Measurements from ENCODE around the gene SYT4.
"Not testable (repeated sequence)": the region's sequence is repeated elsewhere in the genome, so short reads cannot be mapped to it uniquely, and the experiment has no call there.

Gene SYT4, protein sequence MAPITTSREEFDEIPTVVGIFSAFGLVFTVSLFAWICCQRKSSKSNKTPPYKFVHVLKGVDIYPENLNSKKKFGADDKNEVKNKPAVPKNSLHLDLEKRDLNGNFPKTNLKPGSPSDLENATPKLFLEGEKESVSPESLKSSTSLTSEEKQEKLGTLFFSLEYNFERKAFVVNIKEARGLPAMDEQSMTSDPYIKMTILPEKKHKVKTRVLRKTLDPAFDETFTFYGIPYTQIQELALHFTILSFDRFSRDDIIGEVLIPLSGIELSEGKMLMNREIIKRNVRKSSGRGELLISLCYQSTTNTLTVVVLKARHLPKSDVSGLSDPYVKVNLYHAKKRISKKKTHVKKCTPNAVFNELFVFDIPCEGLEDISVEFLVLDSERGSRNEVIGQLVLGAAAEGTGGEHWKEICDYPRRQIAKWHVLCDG

DNA sequence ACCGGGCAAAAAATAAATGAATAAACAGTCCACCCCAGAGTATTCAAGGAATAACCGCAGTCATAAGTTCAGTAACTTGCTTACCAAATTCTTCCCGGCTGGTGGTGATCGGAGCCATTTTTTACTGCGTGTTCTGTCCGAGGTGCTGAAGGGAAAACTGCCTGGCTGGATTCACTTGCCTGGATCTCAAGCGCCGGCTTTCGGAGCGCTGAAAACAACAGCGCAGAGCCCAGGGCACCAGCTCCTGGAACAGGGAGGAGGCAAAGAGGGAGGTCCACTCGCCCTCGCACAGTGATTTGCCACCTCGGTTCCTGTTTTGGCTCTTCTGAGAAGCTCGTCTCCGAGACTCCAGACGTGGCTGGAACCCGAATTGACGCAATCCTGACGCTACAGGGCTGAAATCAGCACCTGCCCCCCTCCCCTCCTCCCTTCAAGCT lies at the start of gene SYT4:
TSS of gene SYT4 (minus strand) at position 327 of the 437 bp plus-strand sequence. CDS start at position 118, 209 bp downstream.
- DNase-seq (ENCODE audit: low spot score) = no peak

DNA sequence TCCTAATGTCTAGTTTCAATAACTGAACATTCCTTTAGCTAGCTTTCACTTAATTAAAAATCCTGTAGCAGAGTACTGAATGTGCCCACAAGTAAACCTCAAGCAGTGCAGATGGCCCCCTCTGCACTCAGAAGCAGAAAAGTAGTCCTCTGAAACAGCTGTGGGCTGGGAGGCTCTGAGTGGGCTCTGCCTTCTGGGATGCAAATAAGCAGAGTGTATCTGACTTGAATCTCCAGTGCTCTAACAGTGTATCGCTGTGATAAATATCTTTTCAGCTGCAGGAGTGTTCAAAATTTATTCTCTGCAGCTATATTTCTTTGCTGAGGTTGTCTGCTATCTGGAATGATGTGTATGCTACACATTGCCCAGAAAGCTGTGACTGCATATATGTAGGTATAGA lies 44.8 kb upstream of the SYT4 start:
- DNase-seq (ENCODE audit: low spot score) = no peak

DNA sequence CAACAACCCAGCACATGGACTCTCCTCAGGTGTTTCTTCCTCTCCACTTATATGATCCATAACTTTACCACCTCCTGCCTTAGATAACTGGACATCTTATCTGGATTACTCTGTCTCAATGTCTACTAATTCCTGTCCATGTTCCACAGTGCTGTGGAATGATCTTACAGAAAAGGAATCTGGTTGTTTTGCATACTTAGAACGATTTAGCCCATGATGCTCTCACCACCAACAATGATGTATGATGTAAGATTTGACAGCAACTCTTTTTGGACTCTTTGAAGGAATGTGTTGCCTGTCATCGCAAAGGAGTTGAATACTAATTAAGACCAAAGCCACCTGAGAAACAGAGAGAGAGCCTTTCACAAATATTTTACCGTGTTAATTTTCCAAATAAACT lies 37.7 kb upstream of the SYT4 start:
- no peak for DNase-seq (ENCODE audit: low spot score)

DNA sequence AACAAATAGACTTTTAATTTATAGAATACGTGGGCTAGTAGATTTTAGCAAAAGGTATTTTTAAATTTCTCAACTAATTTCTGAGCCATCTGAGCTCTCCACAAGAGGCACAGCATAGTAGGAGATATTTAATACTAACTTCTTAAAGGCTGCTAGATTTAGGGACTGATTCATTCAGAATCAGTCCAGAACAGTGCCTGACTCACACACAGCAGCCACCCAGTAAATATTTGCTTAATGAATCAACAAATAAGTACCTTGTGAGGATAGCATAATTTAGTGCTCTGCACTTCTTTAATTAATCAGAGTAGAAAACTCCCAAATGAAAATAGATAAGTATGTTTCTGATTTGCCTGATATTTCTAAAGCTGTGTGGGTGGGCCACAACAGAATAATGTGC lies 35.6 kb upstream of the SYT4 start:
- DNase-seq (ENCODE audit: low spot score) = no peak

DNA sequence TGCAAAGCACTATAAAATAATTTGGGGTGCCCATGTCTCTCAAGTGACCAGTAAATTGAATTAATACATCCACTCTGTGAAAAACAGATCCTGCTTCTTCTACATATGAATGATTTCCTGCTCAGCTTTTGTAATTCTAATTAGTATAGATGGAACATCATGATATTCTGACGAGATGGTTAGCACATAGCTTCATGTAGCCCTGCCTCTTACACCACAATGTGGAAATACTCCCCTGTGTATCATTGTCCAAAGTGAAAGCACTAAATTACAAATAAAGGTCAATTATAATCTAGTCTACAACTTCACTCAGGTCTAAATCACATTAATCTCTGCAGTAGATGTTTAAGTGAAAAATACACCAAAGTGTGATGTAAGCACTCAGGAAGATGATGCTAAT lies 32.9 kb upstream of the SYT4 start:
- no peak for DNase-seq (ENCODE audit: low spot score)

DNA sequence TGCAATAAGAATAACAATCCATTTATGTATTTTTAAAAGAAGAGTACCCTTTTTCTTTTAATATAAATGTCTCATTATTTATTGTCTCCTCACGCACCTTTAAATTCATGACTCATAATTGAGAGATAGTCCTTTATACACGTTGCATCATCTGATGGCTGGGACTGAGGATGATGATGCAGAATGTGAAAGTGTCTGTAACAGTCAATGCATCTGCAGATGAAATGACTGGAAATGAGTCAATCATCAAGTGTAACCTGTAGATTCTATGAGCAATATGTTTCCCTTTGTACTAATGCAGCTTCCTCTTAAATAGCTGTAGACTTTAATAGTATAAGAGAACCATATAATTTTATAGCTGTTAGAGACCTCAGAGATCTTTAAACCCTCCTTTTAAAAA lies 26.1 kb upstream of the SYT4 start:
- no peak for DNase-seq (ENCODE audit: low spot score)

DNA sequence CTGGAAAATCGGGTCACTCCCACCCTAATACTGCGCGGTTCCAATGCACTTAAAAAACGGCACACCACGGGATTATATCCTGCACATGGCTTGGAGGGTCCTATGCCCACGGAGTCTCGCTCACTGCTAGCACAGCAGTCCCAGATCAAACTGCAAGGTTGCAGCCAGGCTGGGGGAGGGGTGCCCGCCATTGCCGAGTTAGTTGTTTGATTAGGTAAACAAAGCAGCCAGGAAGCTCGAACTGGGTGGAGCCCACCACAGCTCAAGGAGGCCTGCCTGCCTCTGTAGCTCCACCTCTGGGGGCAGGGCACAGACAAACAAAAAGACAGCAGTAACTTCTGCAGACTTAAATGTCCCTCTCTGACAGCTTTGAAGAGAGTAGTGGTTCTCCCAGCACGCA lies 8.9 kb upstream of the SYT4 start:
- DNase-seq (ENCODE audit: low spot score) = not testable (repeated sequence)

DNA sequence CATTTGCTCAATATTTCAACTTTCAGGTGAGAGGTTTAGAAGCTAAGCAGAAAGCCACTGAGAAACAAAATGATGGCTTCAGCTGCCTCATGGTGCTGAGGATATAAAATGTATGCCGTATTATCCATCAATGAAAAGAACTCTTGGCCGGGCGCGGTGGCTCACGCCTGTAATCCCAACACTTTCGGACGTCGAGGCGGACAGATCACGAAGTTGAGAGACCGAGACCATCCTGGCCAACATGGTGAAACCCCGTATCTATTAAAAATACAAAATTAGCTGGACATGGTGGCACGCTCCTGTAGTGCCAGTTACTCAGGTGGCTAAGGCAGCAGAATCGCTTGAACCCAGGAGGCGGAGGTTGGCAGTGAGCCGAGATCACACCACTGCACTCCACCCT lies 6.0 kb upstream of the SYT4 start:
- no peak for DNase-seq (ENCODE audit: low spot score)

DNA sequence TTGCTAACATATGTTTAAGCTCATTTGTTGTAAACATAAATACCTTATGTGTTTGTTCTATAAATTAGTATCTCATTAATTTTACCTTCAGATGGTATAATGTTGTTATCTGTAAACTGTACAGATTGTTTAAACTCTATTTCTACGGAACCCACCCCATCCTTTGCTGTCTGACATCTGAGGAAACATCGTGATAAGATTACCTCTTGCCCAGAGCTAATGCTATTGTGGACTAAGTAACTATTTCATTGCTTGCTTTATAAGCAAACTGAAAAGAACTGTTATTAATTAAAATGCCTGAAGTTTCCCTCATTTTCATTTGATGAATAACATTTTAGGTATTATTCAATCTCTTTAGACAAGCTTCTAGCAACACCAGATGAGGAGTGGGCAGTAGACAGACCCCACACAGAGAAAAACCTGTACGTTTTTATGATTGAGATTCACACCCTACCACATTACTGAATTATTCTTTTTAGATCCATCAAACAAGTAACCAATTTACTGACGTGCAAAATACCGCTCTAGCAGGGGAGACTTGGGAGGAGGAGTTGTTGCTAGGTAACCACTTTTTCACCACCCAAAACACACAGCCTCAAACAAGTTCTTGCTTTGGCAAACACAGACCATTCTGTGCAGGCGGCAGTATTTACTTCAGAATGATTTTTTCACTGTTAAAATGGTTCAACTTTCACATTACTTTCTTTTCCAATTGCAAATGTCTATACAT lies 1.9 kb upstream of the SYT4 start:
- no peak for DNase-seq (ENCODE audit: low spot score)

DNA sequence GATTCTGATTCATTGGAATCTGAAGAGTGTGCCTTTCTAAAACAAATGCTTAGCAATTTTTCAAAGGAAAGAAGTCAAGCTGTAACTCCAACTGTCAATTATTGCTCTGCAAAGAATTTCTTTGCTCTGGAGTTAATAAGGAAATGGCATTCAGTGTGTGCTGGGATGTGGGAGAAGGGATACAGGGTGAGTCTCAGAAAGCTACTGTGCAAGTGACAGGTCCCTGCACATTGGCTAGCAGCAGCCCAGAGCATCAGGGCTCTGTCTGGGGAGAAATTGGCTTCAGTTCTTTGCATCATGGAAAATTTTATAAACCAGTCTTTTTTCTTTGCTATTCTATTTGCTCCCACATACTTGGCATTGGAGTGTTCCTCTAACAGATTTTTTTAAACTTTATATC lies 1.1 kb upstream of the SYT4 start:
- DNase-seq (ENCODE audit: low spot score) = no peak

DNA sequence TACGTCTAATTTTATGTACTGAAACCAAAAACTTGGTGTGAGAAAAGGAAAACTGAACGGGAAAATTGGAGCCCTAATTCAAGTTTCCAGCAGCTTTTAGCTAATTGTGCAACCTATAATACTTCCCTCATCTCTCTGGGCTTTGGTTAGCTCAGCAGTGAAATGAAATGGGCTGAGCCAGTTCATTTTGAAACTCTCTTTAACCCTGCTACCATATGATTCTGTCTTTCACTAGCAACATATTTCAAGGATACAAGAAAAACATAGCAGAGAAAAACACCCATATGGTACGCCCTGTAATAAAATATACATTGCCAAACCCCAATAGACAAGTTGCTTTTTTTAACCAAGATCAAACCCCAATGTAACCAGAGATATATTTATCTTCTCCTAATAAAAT lies 799 bp downstream of the SYT4 start:
- DNase-seq (ENCODE audit: low spot score) = no peak

DNA sequence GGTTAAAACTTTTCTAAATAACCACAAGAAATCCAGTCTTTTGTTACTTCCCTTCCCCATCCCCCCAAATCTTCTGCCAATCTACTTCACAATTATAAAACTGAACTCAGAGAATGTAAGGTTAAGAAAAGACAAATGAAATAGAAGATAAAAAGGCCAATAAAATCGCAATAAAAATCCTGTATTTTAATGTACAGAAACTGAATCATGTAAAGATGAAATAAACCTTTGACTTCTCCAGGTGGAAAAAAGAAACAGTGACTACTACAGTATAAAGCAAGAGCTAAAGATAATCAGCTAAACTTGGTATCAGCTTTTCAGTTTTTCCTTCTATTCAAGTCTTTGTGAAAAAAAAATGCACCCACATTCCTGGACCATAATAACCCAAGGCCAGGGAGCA lies 1.7 kb downstream of the SYT4 start:
- DNase-seq (ENCODE audit: low spot score) = no peak

DNA sequence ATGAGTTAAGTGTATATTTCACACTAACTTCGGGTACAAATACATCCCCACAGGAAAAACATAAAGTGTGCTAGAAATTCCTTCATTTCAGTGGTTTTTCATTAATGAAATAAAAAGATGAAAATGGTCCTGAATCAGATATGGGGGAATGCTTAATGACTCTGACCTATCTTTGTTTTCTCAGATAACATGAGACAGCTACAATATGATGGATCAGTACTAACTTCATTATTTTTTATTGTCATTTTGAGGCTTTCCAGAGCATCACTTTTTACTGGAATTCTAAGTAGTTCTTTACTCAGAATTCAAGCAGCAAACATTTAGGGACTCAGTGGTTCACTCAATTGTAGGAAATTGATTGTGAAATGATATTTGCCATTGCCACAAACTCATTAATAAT lies 2.8 kb downstream of the SYT4 start:
- no peak for DNase-seq (ENCODE audit: low spot score)

DNA sequence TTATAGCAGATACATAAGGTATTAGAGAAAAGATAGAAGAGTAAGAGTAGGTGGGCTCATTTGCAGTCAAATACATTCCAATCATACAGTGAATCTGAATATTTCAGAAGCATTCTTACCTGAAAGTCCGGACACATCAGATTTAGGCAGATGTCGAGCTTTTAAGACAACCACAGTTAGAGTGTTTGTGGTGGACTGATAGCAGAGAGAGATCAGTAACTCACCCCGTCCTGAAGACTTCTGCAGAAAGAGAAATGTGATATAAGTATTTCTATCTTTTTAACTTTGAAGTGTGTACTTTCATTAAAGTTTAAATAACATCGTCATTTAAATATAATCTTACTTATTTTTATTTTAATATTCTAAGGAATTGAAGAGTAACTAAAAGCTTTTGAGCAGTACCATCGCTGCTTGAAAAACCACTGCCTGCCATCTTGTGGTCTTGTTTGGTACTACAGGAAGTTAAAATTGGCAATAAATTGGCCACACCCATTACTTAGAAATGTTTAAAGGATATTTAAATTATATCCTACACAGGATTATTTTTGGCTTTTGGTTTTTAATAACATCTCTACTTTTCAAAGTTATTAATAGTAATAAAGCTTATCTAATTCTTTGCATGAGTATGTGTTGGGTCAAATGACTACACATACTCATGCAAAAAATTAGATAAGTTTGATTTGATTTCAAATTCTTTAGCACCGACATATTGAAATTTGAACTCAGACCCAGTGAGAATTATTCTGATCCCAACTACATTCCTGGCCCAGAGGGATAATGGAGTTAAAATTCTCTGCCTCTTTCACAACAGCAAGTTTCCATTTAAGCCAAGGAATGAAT lies 5.5 kb downstream of the SYT4 start:
- DNase-seq (ENCODE audit: low spot score) = no peak

DNA sequence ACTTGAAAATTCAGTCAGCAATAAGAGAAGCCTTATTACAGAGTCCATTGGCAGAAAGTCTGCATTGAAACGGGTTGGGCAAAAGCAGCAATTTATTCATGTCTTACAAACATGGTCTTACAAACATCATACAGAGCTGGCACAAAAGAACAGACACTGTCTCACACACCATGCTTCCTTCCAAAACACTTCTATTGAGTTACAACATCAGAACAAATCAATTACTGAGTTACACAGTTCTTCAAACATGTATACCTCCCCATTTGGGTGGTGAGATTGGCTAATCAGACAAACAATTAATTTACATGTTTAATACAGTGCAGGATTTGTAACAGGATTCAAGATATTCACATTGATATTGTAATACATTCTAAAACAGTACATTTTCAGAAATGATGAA lies 9.5 kb downstream of the SYT4 start:
- DNase-seq (ENCODE audit: low spot score) = no peak

DNA sequence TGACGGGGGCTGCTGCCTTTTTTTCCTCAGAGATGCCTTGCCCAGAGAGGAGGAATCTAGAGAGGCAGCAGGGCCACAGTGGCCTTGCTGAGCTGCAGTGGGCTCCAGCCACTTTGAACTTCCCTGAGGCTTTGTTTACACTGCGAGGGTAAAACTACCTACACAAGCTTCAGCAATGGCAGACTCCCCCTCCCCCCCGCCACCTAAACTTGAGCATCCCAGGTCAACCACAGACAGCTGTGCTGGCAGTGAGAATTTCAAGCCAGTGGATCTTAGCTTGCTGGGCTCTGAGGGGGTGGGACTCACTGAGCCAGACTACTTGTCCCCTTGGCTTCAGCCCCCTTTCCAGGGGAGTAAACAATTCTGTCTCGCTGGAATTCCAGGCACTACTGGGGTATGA lies 11.8 kb downstream of the SYT4 start:
- no peak for DNase-seq (ENCODE audit: low spot score)

DNA sequence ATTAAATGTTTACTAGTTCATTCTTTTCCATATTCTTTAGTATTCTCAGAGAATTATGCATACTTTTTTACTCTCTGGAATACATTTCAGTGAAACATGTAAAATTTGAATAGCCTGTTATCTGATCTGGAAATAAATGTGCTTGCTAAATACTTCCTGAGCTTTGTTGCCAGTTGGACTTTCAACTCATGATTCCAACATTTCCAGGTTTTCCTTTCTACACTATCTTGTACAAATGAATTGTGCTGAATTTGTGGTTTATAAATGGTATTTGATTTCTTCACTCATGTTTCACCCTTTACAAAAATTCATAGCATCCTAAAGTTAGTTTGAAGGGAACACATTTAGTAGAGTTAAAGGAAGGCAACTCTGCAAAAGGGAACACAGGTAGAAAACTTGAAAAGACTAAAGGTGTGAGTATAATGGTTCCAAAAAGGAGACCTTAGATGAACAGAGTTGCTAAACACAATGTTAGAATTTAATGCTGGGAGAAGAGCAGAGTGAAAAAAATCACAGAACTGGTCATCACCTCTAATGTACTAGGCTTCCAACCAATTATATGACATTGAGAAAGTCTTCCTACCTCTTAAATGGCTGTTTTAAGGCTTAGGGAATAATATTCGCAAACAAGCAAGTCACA lies 28.6 kb downstream of the SYT4 start:
- DNase-seq (ENCODE audit: low spot score) = no peak

DNA sequence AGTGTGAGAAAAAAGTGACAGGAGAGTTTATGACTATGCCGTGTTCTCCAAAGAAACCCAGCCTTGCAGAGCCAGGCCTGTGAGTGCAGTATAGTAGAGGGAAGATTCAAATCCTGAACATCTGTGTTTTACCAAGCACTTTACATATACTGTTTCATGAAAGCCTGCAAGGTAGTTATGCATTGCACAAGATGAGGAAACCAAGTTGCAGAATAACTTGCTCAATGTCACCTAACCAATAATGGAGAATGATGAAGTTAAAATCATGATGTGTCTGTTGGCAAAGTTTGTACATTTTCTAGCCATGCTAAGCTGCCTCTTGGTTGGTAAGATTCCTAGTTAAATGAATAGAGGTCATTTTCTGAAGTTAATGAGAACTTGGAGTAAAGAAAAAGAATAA lies 29.3 kb downstream of the SYT4 start:
- DNase-seq (ENCODE audit: low spot score) = no peak

DNA sequence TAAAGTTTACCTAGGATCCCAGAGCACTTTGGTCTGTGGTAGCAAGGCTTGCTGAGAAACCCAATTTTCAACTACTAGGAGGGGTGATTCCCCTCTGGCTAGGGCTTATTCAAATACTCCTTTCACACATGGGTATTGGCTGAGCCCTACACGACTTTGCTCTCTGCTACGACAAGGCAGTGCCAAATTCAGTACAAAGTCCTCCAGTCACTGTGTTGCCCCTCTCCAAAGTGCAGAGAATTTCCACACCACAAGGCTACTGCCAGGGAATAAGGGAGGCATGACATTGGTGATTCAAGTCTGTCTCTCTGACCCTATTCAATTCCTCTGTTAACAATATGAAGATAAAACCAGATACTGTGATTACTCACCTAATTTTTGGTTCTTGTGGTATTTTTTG lies 38.9 kb downstream of the SYT4 start:
- no peak for DNase-seq (ENCODE audit: low spot score)

DNA sequence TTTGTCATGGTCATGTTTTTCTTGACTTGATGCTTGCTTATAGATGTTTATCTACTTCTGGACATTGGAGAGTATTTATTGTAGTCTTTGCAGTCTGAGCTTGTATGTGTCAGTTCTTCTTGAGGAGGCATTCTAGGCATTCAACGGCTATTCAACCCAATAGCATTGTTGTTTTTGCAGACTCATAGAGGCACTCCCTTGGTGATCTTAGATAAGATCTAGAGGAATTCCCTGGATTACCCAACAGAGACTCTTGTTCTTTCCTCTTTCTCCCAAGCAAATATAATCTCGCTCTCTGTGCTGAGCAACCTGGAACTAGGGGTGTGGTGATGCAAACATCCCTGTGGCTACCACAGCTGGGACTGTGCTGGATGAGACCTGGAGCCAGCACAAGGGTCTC lies 40.4 kb downstream of the SYT4 start:
- DNase-seq (ENCODE audit: low spot score) = no peak

DNA sequence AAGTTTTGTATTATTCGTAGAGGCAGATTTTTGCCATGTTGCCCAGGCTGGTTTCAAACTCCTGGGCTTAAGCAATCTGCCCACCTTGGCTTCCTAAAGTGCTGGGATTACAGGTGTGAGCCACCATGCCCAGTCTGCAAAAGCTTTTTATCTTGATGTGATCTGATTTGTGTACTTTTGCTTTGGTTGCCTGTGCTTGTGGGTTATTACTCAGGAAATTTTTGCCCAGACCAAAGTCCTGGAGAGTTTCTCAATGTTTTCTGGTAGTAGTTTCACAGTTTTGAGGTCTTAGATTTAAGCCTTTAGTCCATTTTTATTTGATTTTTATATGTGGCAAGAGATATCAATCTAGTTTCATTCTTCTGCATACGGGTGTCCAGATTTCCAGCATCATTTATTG lies 42.4 kb downstream of the SYT4 start:
- no peak for DNase-seq (ENCODE audit: low spot score)

DNA sequence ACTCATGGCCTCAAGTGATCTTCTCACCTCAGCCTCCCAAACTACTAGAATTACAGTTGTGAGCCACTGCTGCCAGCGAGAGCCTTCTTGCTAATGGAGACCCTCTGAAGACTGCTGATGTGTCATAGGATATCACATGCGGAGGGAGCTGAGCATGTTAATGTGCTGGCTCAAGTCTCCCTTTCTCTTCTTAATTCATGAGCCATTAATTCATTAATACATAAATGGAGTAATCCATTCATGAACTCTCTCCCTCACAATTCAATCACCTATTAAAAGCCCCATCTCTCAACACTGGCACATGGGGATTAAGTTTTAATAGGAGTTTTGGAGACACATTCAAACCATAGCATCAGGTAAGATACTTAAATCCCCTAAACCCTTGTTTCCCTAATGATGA lies 54.8 kb downstream of the SYT4 start:
- no peak for DNase-seq (ENCODE audit: low spot score)
